NOMO-1 (cell line): ENCODE measurements around the gene GDF7.

Experiments
- DNase-seq, 2 experiments: peaks; one replicate each; lab custom pipeline; 2025; ENCODE audit not compliant: unreplicated experiment in 2 of 2; lab: John Stamatoyannopoulos, UW

The GDF7 gene

GRCh38 chr2:20728114-20728758 is 61.3 kb downstream of the GDF7 start:
- peak; percentile 8 to 62 for DNase-seq
